ENCODE results near the gene LATS1. TPM values are rescaled to one million over a fixed set of nuclear protein-coding genes. Genes with fewer than 3 reads are reported as not detected.
"Not testable (repeated sequence)": the region's sequence is repeated elsewhere in the genome, so short reads cannot be mapped to it uniquely, and the experiment has no call there.

The LATS1 gene
- polyA plus RNA-seq, 1 donor, result 16.6 TPM

DNA sequence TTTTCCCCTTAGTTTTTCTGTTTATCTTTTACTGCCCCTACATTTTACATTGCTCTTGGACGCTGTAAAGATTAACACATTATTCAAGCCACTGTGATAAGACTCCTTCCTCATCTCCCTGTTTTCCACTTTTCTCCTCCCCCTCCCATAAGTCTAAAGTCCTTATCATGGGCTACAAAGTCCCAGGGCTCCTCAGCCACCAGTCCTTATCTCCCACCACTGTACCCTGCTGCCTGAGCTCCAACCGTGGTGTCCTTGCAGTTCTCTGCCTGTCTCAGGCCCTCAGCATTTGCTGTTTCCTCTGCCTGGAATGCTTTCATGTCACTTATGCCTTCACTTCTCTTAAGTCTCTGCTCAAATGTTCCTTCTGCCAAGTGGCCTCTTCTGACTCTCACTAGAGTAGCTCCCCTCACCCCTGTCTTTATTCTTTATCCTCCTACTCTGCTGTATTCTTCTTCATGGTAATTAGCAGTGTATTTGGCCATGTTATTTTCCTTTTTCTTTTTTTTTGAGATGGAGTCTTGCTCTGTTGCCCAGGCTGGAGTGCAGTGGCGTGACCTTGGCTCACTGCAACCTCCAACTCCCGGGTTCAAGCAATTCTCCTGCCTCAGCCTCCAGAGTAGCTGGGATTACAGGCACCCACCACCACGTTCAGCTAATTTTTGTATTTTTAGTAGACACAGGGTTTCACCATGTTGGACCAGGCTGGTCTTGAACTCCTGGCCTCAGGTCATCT is 10.8 kb upstream of the LATS1 start:
- no peak for DNase-seq (ENCODE audit: low read depth)

DNA sequence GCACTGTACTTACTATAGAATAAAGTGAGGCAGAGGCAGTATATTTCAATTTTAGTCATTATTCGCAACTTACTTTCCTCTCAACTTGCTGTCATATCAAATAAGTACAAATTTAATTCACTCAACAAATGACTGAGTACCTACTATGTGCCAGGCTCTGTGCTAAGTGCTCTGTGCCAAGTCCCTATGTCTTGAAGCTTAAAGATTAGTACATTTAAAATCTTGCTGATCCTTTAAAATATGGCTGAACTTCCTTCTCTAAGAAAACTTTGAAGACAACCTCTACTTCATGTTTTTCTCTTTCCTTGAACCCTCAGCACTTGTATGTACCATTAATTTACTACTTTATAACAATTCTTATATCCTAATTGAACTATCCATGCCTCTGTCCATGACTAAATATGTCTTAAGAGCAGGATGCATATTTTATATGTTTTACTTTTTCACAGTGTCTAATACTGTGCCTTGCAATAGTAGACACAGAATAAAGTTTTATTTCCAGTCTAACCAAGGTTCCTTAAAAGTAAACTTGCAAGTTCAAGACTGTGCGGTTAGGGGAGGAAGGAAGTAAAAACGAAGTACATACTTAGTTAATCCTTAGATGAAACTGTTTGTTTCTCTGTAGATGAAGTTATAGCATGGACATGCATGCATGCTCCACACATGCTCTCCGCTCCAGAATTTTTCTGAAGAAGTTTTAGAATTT is 10.0 kb upstream of the LATS1 start:
- no peak for DNase-seq (ENCODE audit: low read depth)

DNA sequence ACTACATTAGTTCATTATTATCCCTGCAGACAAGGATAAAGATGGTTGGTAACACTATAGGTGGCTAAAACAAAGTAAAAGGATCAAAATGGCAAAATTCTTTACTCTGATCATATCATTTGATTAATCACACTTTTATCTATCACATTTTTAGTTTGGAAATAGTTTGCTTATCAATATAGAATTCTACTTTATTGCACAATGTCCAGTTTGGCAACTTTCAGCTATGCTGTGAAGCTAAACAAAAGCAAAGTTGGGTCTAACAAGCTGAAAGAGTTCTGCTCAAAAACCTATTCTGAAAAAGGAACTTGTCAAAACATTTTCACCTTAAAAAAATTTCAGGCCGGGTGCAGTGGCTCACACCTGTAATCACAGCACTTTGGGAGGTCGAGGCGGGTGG is 7.9 kb upstream of the LATS1 start:
- DNase-seq (ENCODE audit: low read depth), result no peak

DNA sequence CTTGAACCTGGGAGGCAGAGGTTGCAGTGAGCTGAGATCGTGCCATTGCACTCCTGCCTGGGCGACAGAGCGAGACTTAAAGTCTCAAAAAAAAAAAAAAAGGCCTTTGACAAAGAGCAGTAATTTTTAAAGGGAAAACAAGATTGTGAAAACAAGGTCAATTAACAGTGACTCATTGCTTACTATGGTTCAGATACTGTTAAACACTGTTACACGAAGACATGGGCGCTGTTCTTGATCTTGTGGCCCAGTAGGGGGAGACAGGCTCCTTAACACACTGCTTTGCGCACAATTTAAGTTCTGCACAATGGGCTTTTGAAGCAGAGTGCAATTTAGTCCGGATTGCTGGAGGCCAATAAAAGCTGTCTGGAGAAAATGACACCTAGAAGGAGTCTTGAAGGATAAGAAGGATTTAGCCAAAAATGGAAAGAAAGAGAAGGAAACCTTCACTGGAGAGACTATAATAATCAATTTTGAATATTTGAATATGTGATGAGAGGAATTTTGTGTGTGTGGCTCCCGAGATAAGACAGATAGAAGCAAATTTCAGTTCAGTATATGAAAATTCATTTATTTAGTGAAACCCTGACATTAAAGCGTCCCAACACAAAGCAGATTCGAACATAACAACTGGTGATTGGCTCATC is 6.0 kb upstream of the LATS1 start:
- no peak for DNase-seq (ENCODE audit: low read depth)

DNA sequence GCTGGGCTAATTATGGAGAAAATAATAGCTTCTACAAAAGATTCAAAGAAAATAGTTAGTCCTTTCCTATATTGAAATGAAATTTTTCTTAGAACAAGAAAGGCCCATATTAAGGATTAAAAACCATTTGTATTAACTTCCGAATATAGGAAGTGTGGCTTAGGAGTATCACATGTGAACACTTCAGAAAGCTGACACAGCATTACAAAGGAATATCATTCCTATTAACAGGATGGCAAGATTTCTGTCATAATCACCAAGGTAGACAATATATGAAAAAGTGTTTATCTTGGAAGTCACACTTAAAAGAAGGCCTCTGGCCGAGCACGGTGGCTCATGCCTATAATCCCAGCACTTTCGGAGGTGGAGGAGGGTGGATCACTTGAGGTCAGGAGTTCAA is 5.4 kb upstream of the LATS1 start:
- DNase-seq (ENCODE audit: low read depth), result no peak

DNA sequence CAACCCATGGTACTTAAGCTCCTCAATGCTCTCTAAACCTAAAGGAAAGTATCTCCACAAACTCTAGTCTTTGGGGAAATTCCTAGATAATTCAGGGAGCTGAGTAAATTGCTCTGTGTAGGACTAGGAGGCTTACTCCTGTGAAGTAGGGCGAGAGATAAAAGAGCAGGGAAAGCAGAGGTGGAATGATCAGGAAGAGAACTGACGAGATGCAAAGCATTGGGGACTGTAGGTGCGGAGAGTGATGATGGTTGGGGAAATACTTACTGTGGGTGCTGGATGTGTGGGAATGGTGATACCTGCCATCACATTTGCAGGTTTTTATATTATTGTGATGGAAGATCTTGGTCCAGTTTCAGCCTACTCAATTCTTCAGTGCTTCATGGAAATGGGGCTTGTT is 1.6 kb upstream of the LATS1 start:
- no peak for DNase-seq (ENCODE audit: low read depth)

DNA sequence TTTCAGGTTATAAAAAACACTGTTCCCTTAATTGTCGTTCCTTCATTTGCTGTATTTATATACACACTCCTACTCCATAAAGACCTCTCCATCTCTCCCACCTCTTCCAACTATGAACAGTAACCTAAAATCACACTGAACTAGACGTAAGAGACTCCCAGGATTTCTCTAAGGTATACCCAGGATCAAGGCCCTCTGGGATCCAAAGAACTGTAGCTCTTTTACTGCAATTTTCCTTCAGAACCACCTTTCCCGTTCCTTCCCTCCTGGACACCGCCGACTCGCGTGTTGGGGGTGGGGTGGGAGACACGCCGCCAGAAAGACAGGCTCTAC is 680 bp downstream of the LATS1 start:
- no peak for DNase-seq (ENCODE audit: low read depth)

DNA sequence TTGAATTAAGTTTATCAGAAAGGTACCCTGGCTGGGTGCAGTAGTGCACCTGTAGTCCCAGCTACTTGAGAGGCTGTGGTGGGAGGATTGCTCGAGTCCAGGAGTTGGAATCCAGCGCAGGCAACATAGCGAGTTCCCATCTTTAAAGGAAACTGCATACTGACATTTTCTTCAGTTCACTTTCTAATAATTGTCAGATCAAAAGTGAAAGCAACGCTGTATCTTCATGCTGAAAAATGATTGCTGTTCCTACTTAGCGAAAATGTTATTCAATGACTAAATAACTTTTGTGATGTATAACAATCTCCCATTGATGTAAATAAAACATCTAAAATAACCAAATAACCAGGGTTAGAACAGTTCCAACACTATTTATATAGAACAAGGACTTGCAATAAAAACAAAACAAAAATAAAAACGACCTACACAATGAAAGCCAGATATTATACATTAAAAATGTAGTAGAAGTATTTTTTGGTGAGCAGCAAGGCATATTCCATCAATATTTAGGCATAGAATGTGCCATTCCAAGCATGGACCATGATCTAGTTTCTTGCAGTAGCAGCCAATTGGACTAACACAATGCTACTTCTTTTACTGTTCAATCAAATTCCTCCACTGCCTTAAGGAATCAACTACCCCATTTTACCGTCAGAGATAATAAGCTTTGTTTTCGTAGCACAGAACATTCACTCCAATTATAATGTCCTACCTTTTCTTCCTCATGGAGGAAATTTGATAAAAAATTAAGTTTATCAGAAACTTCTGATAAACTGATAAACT is 1.5 kb downstream of the LATS1 start:
- no peak for DNase-seq (ENCODE audit: low read depth)

DNA sequence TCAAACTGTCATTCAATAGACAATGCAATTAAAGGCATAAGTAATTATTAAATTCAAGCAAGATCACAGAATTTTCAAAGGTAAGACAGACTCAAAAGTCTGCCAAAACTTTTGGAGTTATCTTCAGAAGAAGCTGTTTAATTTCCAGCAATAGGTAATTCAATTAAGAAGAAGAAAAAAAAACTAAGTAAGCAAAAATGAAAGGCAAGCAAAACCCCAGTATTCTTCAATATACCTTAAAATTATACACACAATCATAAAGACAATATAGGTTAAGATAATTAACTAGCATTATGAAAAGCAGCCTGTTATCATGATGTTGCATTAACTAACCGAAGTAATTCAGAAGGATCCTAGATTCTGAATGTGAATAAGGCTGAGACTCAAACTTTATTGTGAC is 3.5 kb downstream of the LATS1 start:
- no peak for DNase-seq (ENCODE audit: low read depth)

DNA sequence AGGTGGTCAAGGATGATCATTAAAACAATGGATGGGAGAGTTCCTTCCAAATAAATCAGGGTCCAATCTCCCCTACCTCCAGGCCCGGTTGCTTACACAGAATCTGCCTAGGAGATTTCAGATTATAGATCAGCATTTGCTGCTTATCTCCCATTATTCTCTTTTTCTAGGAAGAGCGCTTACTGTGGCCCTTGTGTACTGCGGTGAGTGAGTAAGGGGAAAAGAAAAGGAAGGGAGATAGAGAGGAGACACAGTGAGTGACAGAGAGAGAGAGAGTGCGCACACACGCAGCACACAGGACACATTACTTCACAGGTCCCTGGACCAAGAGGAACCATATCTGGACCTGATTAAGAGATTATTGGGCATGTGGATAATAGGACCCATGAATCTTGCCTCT is 6.2 kb downstream of the LATS1 start:
- DNase-seq (ENCODE audit: low read depth), result no peak

DNA sequence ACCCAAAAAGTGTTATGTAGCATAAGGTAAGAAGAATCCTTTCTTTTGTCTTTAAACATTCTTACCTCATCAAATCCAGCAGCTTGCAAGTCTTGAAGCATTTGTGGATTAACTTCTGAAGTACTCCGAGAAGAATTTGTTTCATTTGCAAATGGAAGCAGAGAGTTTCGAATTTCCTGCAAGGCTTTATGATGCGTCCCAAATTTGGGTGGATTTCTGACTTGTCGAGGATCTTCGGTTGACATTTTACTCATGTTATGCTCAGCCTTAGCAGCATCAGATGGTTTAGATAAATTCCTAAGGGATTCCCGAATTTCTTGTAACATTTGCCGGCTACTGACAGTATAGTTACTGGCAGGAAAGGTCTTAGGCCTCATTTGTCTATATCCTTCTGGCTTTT is 16.2 kb downstream of the LATS1 start:
- no peak for DNase-seq (ENCODE audit: low read depth)

DNA sequence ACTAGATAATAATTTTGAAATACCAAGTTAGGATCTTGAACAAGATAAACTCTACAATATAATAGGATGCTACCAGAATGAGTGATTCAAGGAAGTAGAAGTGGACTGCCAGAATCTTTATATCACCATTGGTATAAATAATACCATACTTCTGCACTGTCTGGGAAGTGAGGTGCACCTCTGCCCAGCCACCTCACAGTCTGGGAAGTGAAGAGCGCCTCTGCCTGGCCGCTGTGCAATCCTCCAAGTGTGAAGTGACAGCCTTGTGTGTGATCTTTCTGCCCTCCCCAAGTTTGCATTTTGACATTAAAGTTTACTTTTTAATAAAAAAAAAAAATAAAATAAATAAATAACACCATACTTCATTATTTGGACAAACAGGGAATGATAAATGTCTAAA is 18.8 kb downstream of the LATS1 start:
- no peak for DNase-seq (ENCODE audit: low read depth)

DNA sequence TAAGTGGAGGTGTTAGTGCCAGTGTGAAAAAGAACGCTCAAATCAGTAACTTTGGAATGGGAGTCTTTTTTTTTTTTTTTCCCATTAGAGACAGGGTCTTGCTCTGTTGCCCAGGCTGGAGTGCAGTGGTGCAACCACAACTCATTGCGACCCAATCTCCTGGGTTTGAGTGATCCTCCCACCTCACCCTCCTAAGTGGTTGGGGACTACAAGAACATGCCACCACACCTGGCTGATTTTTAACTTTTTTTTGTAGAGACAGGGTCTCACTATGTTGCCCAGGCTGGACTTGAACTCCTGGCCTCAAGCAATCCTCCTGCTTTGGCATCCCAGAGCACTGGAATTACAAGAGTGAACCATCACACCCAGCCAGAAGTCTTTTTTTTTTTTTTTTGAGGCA is 19.7 kb downstream of the LATS1 start:
- no peak for DNase-seq (ENCODE audit: low read depth)

DNA sequence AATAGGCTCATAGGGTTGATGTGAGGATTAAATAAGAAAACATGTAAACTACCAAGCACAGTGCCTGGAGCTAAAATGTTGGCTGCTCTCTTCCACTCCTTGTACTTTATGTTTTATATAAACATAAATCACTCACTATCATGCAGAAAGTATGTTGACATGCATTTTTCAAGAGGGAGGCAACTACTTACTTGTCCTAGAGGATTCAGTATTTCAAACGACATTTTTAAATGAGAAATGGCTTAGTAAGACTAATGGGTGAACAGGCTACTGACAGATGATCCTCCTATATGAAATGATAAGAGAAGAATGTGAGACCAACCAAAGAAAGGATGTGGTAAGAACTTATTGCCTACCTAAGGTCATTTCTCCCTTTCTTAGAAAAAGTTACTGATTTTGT is 21.0 kb downstream of the LATS1 start:
- no peak for DNase-seq (ENCODE audit: low read depth)

DNA sequence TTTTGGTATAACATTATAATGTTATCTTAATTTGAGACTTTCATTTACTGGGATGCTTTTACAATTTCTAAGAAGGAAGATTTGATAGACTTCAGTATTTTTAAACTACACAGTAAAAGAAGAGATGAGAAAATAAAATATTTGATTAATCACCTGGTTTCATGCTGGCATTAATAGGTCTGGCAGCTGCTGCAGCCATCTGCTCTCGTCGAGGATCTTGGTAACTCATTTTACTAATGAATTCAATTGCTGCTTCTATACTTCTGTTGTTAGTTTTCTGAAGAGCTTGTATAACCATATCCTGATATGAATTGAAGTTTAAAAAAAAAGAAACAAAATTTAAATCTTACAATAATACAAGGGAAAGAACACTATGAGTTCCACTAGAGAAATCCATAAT is 23.0 kb downstream of the LATS1 start:
- no peak for DNase-seq (ENCODE audit: low read depth)

DNA sequence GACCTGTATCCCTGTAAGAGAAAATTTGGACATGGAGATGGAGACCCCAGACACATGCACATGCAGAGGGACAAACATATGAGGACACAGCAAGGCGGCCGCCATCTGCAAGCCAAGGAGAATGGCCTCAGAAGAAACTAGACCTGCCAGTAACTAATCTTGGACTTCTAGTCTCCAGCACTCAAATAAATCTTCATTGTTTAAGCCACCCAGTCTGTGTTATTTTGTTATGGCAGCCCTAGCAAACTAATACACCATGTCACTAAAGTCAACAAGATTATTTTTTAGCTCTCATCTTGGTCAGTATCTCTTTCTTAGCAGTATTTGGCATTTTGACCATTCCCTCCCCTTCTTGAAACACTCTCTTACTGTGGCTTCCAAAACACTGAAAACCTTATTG is 26.7 kb downstream of the LATS1 start:
- no peak for DNase-seq (ENCODE audit: low read depth)

DNA sequence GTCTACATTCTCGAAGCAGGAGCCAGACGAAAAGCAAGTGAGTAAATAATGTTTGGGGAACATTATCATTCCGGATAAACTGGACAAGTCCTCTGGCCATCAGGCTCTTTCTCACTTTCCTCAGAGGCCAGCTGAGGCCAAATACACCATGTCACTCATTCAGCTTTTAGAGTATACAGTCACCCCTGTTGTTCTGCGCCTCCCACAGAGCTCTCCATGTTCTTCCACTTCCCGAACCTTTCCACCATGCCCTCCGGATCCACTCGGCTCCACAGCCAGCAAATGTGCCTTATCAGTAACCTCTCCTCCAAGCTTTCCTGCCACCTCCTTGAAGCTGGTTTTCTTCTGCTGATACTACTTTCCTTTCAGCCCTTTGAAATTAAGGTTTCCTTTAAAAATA is 31.7 kb downstream of the LATS1 start:
- DNase-seq (ENCODE audit: low read depth), result no peak

DNA sequence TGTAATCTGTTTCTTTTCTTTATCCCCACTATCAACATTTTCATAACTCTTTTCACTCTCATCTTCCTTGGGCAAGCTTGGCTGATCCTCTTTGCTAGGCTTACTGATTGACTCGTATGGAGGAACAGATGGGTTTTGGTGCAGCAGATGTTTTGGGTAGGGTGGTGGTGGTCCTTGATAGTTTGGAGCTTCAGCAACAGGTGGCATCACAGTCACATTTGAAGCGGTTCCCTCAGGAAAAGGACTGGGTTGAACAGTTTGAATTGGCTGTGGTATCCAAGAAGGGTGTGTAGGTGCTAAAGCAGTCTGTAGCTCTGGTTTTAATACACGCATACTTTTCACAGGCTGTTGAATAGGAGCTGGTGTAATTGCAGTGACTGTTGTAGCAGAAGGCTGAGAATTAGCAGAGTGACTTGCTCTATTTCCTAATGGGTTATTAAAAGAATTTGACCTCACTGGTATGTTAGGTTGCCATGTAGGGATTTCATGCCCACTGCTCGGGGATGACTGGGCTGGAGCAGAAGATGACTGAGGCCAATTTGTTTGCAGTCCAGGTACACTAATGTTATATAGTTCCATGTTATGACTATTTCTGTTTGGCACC is 34.5 kb downstream of the LATS1 start:
- DNase-seq (ENCODE audit: low read depth), result no peak

DNA sequence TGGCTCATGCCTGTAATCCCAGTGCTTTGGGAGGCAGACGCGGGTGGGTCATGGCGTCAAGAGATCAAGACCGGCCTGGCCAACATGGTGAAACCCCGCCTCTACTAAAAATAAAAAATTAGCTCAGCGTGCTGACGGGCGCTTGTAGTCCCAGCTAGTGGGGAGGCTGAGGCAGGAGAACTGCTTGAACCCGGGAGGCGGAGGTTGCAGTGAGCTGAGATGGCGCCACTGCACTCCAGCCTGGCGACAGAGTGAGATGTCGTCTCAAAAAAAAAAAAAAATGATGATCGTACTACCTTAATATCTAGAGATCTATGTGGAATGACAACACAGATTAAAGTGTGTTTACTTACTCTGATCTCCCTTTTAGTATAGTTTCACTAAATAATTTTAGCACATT is 36.1 kb downstream of the LATS1 start:
- not testable (repeated sequence) for DNase-seq (ENCODE audit: low read depth)

DNA sequence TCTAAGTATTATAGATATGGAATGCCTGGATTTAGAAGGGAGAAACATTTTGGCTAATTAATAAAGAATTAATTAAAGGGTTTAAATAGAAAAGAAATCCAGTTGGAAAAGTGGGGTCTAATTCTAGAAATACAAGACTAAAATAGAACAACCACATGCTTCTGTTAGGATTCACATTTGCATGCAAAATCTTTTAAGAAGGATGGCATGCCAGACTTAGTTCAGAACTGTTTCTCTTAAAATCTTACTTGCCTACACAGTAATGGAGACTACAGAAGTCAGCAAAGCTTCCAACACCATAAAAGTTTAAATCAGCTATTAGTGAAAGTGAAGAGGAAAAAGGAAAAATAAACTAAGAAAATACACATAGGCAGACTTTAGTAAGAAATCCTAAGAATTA is 36.7 kb downstream of the LATS1 start:
- no peak for DNase-seq (ENCODE audit: low read depth)

DNA sequence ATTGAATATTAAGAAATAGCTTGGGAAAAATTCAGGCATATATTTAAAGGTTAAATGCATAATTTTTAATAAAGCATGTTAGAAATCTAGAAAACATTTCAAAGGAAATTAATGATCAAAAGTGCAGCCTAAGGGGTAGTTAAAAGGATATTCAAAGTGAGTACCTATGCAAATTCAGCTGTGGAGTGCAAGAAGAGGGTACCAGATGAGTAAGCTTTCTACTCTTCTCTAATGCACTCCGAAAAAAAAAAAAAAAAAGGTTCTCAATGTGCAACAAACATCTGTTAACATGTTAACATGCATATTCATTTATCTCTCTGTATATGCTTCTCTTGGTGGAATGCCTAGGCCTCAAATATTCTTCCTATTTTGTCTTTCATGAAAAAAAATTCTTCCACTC is 37.4 kb downstream of the LATS1 start:
- DNase-seq (ENCODE audit: low read depth), result no peak

DNA sequence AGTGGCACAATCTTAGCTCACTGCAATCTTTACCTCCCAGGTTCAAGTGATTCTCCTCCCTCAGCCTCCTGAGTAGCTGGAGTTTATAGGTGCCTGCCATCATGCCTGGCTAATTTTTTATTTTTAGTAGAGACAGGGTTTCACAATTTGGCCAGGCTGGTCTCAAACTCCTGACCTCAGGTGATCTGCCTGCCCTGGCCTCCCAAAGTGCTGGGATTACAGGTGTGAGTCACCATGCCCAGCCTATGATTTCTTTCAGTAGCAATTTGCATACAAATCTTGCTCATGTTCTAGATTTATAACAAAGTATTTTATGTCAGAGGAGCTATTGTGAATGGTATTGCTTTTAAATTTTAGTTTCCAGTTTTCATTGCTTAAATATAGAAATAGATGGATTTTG is 45.6 kb downstream of the LATS1 start:
- DNase-seq (ENCODE audit: low read depth), result not testable (repeated sequence)

All from forelimb muscle (tissue), 1 donor.